CD14-positive monocyte (primary cell): ENCODE measurements around the gene CRYBG1. TPM values are rescaled to one million over a fixed set of nuclear protein-coding genes. Genes with fewer than 3 reads are reported as not detected.

ENCODE experiments used
- DNase-seq, 3 donors: peaks; one replicate each; pipeline ENCODE4 v3.0.0-alpha.2; 2011 to 2022
- H2AFZ ChIP-seq: 2 replicates; pipeline ENCODE4 v1.6.0; 2012; ENCODE audit warnings: mild to moderate bottlenecking, low read depth, low read length, inconsistent platforms; ENCODE audit not compliant: insufficient read depth, poor library complexity, severe bottlenecking
- H3K27ac ChIP-seq, 2 donors: 1 replicate in 1 of 2; 2 replicates in 1 of 2; pipeline ENCODE4 v1.5.1; 2012 to 2013; ENCODE audit warnings: low read length in 2 of 2, control low read depth in 1 of 2, inconsistent platforms in 1 of 2, low read depth in 1 of 2, mild to moderate bottlenecking in 1 of 2
- H3K27me3 ChIP-seq, 2 donors: one replicate each; pipeline versions ENCODE4 v1.6.0 to v1.6.1; 2011 to 2013; ENCODE audit warnings: low read length in 2 of 2; ENCODE audit not compliant: control insufficient read depth in 2 of 2, insufficient read depth in 2 of 2
- H3K36me3 ChIP-seq, 2 donors: replicated peaks in 1 of 2; 1 replicate in 1 of 2; 2 replicates in 1 of 2; pipeline versions ENCODE4 v1.5.1 to v1.6.1; 2012 to 2013; ENCODE audit warnings: low read length in 2 of 2, control low read depth in 1 of 2, inconsistent platforms in 1 of 2, mild to moderate bottlenecking in 1 of 2; ENCODE audit not compliant: insufficient read depth in 2 of 2, control insufficient read depth in 1 of 2
- H3K4me1 ChIP-seq, 2 donors: 1 replicate in 1 of 2; 2 replicates in 1 of 2; pipeline versions ENCODE4 v1.5.1 to v1.6.1; 2012 to 2013; ENCODE audit warnings: low read length in 2 of 2, control low read depth in 1 of 2, inconsistent platforms in 1 of 2, mild to moderate bottlenecking in 1 of 2, moderate library complexity in 1 of 2; ENCODE audit not compliant: insufficient read depth in 2 of 2, control insufficient read depth in 1 of 2
- H3K4me2 ChIP-seq: replicated peaks from 2 replicates; pipeline ENCODE3; 2012; ENCODE audit warnings: low read length, moderate library complexity, mild to moderate bottlenecking; ENCODE audit not compliant: poor library complexity, severe bottlenecking; ENCODE audit errors: extremely low read depth
- H3K4me3 ChIP-seq, 3 experiments: fragments of 200-600 bp in 1 of 3; sonication (generic) in 1 of 3; replicated peaks in 1 of 3; 1 replicate in 2 of 3; 2 replicates in 1 of 3; pipeline ENCODE4 v1.5.1; 2011 to 2013; ENCODE audit warnings: low read length in 3 of 3, mild to moderate bottlenecking in 3 of 3, control low read depth in 2 of 3, low read depth in 2 of 3, inconsistent platforms in 1 of 3, moderate library complexity in 1 of 3
- H3K79me2 ChIP-seq: 2 replicates; pipeline ENCODE4 v1.6.0; 2012; ENCODE audit warnings: mild to moderate bottlenecking, control low read depth, inconsistent platforms, low read length, moderate library complexity; ENCODE audit not compliant: insufficient read depth
- H3K9ac ChIP-seq: 2 replicates; pipeline ENCODE4 v1.6.0; 2017; ENCODE audit warnings: low read length, mild to moderate bottlenecking; ENCODE audit not compliant: insufficient read depth, poor library complexity, severe bottlenecking
- H3K9me3 ChIP-seq, 2 donors: replicated peaks in 1 of 2; 1 replicate in 1 of 2; 2 replicates in 1 of 2; pipeline versions ENCODE4 v1.5.1 to v1.6.1; 2012 to 2013; ENCODE audit warnings: low read length in 2 of 2, control low read depth in 1 of 2; ENCODE audit not compliant: control insufficient read depth in 1 of 2, insufficient read depth in 1 of 2
- H4K20me1 ChIP-seq: 2 replicates; pipeline ENCODE4 v1.6.0; 2012; ENCODE audit warnings: mild to moderate bottlenecking, low read length, control low read depth, moderate library complexity; ENCODE audit not compliant: insufficient read depth
- H3K27ac Mint-ChIP-seq, 7 donors: one replicate each; pipeline ENCODE4 v1.8.0; 2020; ENCODE audit warnings: mild to moderate bottlenecking in 7 of 7, mixed read lengths in 7 of 7, moderate library complexity in 6 of 7, inconsistent platforms in 2 of 7
- H3K27me3 Mint-ChIP-seq, 3 donors: one replicate each; pipeline ENCODE4 v1.8.0; 2021 to 2022; ENCODE audit warnings: low read depth in 3 of 3, mild to moderate bottlenecking in 3 of 3, mixed read lengths in 3 of 3, moderate library complexity in 3 of 3, inconsistent platforms in 1 of 3
- H3K36me3 Mint-ChIP-seq, 2 donors: one replicate each; pipeline ENCODE4 v1.8.0; 2020; ENCODE audit warnings: mixed read lengths in 2 of 2, inconsistent platforms in 1 of 2, mild to moderate bottlenecking in 1 of 2
- H3K4me1 Mint-ChIP-seq: one replicate; pipeline ENCODE4 v1.8.0; 2020; ENCODE audit warnings: mild to moderate bottlenecking, mixed read lengths
- H3K4me3 Mint-ChIP-seq, 2 donors: one replicate each; pipeline ENCODE4 v1.8.0; 2020; ENCODE audit warnings: mild to moderate bottlenecking in 2 of 2, mixed read lengths in 2 of 2, moderate library complexity in 1 of 2
- H3K9me3 Mint-ChIP-seq, 7 donors: one replicate each; pipeline ENCODE4 v1.8.0; 2020 to 2022; ENCODE audit warnings: mixed read lengths in 7 of 7, mild to moderate bottlenecking in 6 of 7, moderate library complexity in 6 of 7, inconsistent platforms in 2 of 7
- CTCF ChIP-seq: fragments of 200-600 bp; IDR thresholded peaks from one replicate; pipeline ENCODE4 v1.8.0; 2022; ENCODE audit warnings: antibody characterized with exemption, mild to moderate bottlenecking
- WGBS: methylation state at CpG from one replicate; pipeline ENCODE4 v1.1.5; 2013; ENCODE audit warnings: missing lambda C conversion rate; ENCODE audit not compliant: insufficient coverage; 5-methylcytosine and 5-hydroxymethylcytosine counted together
- intact Hi-C, 2 donors: fragments of 100-400 bp; cut with micrococcal nuclease; formaldehyde crosslinking; loops; one replicate each; pipeline versions ENCODE4 v1.15.0 to v1.15.1; 2023
- polyA plus RNA-seq, 3 donors: library from polyadenylated mRNA; depleted of rRNA in 1 of 3; unstranded in 2 of 3; stranded (reverse) in 1 of 3; fragments of 300-500 nt in 2 of 3; fragments of >200 nt in 1 of 3; fragmentation: Illumina TruSeq in 2 of 3; gene quantifications; 1 replicate in 2 of 3; 2 replicates in 1 of 3; pipeline ENCODE4 v1.2.3, GENCODE V29; 2012 to 2021

The CRYBG1 gene
- polyA plus RNA-seq, 3 donors: 7.9 to 11.9 (median 11.1) TPM

GRCh38 chr6:106572436-106572835, 211.9 kb downstream of the CRYBG1 start:
- TF ChIP-seq CTCF: no peak
- Histone ChIP-seq H3K36me3 (peaks cover 35 to 66% of the 10 kb centered on the region in 2 donors), H3K79me2 (peaks cover 5% of the 10 kb centered on the region), H3K4me3 (no peak overlapping the region), H3K9me3 (no peaks in the 10 kb centered on the region), H3K27me3 (no peaks in the 10 kb centered on the region), H3K27ac (peak overlapping the region in 1 of 2 donors; percentile 40), H3K4me2 (no peak overlapping the region), H3K4me1 (peaks cover 13 to 15% of the 10 kb centered on the region in 2 donors), H4K20me1 (no peaks in the 10 kb centered on the region), H3K9ac (no peak overlapping the region), H2AFZ (no peak overlapping the region)
- H3K27me3 Mint-ChIP-seq: peaks cover 0 to 7% (median 0%) of the 10 kb centered on the region in 3 donors
- intact Hi-C loops: no loop called here
- no peak for DNase-seq
- peaks cover 23% of the 10 kb centered on the region for H3K4me1 Mint-ChIP-seq
- no peak overlapping the region for H3K4me3 Mint-ChIP-seq
- no peaks in the 10 kb centered on the region for H3K9me3 Mint-ChIP-seq
- WGBS: 96% methylated on average over 4 of the region's 5 CpGs
- H3K27ac Mint-ChIP-seq: peak overlapping the region in 3 of 7 donors; percentile 5 to 88 (median 19)
- H3K36me3 Mint-ChIP-seq: peaks cover 57 to 59% of the 10 kb centered on the region in 2 donors

- peak in 2 of 3 donors; percentile 48 to 53 for DNase-seq
- peaks cover 13 to 15% of the 10 kb centered on the region in 2 donors for H3K4me1 ChIP-seq
- no peak overlapping the region for H3K9ac ChIP-seq
- TF ChIP-seq CTCF: no peak
- WGBS: 54% methylated on average over 5 of the region's 6 CpGs
- no peaks in the 10 kb centered on the region for H3K27me3 ChIP-seq
- peaks cover 0 to 7% (median 0%) of the 10 kb centered on the region in 3 donors for H3K27me3 Mint-ChIP-seq
- peak overlapping the region in 6 of 7 donors; percentile 37 to 88 (median 55) for H3K27ac Mint-ChIP-seq
- peaks cover 53 to 55% of the 10 kb centered on the region in 2 donors for H3K36me3 Mint-ChIP-seq
- H3K36me3 ChIP-seq: peaks cover 31 to 66% of the 10 kb centered on the region in 2 donors
- peaks cover 3% of the 10 kb centered on the region for H3K79me2 ChIP-seq
- H3K4me1 Mint-ChIP-seq: peaks cover 23% of the 10 kb centered on the region
- no peak overlapping the region for H2AFZ ChIP-seq
- intact Hi-C loops: no loop called here
- H3K9me3 ChIP-seq: no peaks in the 10 kb centered on the region
- H3K4me3 ChIP-seq: no peak overlapping the region
- H3K27ac ChIP-seq: peak overlapping the region in 1 of 2 donors; percentile 40
- peak overlapping the region in 1 of 2 donors; percentile 19 for H3K4me3 Mint-ChIP-seq
- no peaks in the 10 kb centered on the region for H4K20me1 ChIP-seq
- no peaks in the 10 kb centered on the region for H3K9me3 Mint-ChIP-seq
- H3K4me2 ChIP-seq: no peak overlapping the region
Measured at GRCh38 chr6:106572875-106573585, 212.5 kb downstream of the CRYBG1 start.
